ENCODE data around the gene NACAD. TPM values are rescaled to one million over a fixed set of nuclear protein-coding genes. Genes with fewer than 3 reads are reported as not detected.
A peak's percentile ranks its signal among the peaks of the same experiment; 100 is the strongest.

The NACAD gene
- total RNA-seq, 1 donor from 2014 or later = 9.6 TPM

GRCh38 chr7:45089341-45089891 lies 647 bp upstream of the NACAD start:
- Mint-ChIP-seq H3K36me3 (ENCODE audit: unreplicated experiment) (no peaks in the 10 kb centered on the region), H3K27ac (ENCODE audit: unreplicated experiment) (no peak overlapping the region), H3K4me1 (ENCODE audit: unreplicated experiment) (peaks cover 6% of the 10 kb centered on the region), H3K9me3 (ENCODE audit: unreplicated experiment) (no peaks in the 10 kb centered on the region), H3K4me3 (ENCODE audit: unreplicated experiment) (peak overlapping the region; percentile 77), H3K27me3 (ENCODE audit: unreplicated experiment) (peaks cover 4% of the 10 kb centered on the region)
- DNase-seq (ENCODE audit: extremely low spot score, unreplicated experiment) = peak; percentile 88
- no peak for TF ChIP-seq CTCF (IDR thresholded peaks at IDR 0.05)

- Mint-ChIP-seq H3K27ac (ENCODE audit: unreplicated experiment) (no peak overlapping the region), H3K27me3 (ENCODE audit: unreplicated experiment) (peaks cover 4% of the 10 kb centered on the region), H3K4me1 (ENCODE audit: unreplicated experiment) (peaks cover 6% of the 10 kb centered on the region), H3K36me3 (ENCODE audit: unreplicated experiment) (no peaks in the 10 kb centered on the region), H3K4me3 (ENCODE audit: unreplicated experiment) (peak overlapping the region; percentile 63), H3K9me3 (ENCODE audit: unreplicated experiment) (no peaks in the 10 kb centered on the region)
- no peak for DNase-seq (ENCODE audit: extremely low spot score, unreplicated experiment)
- no peak for TF ChIP-seq CTCF (IDR thresholded peaks at IDR 0.05)
Measured at GRCh38 chr7:45088146-45088701, 545 bp downstream of the NACAD start.

GRCh38 chr7:45087301-45088145 lies 1.2 kb downstream of the NACAD start:
- Mint-ChIP-seq H3K4me3 (ENCODE audit: unreplicated experiment) (peak overlapping the region; percentile 63), H3K27me3 (ENCODE audit: unreplicated experiment) (peaks cover 4% of the 10 kb centered on the region), H3K4me1 (ENCODE audit: unreplicated experiment) (peaks cover 5% of the 10 kb centered on the region), H3K9me3 (ENCODE audit: unreplicated experiment) (no peaks in the 10 kb centered on the region), H3K36me3 (ENCODE audit: unreplicated experiment) (no peaks in the 10 kb centered on the region), H3K27ac (ENCODE audit: unreplicated experiment) (peak overlapping the region; percentile 34)
- DNase-seq (ENCODE audit: extremely low spot score, unreplicated experiment) = no peak
- TF ChIP-seq CTCF (IDR thresholded peaks at IDR 0.05) = no peak

- no peak for DNase-seq (ENCODE audit: extremely low spot score, unreplicated experiment)
- no peak overlapping the region for H3K4me3 Mint-ChIP-seq (ENCODE audit: unreplicated experiment)
- no peak for TF ChIP-seq CTCF (IDR thresholded peaks at IDR 0.05)
- H3K4me1 Mint-ChIP-seq (ENCODE audit: unreplicated experiment) = peaks cover 2% of the 10 kb centered on the region
- H3K9me3 Mint-ChIP-seq (ENCODE audit: unreplicated experiment) = no peaks in the 10 kb centered on the region
- no peak overlapping the region for H3K27ac Mint-ChIP-seq (ENCODE audit: unreplicated experiment)
- no peaks in the 10 kb centered on the region for H3K36me3 Mint-ChIP-seq (ENCODE audit: unreplicated experiment)
- H3K27me3 Mint-ChIP-seq (ENCODE audit: unreplicated experiment) = peaks cover 4% of the 10 kb centered on the region
Measured at GRCh38 chr7:45086331-45087065, 2.3 kb downstream of the NACAD start.

Data from osteocyte (in vitro differentiated cells).